Activated gamma-delta T cell treated with Interleukin-2 at 50 U/mL for 16 hours (primary cell): ENCODE results near the gene ITGB1BP1.

Source experiments
- DNase-seq: peaks from one replicate; pipeline ENCODE4 v3.0.0-alpha.2; 2020

ITGB1BP1 gene

GRCh38 chr2:9375857-9376428 lies 47.4 kb downstream of the ITGB1BP1 start:
- no peak for DNase-seq

GRCh38 chr2:9374071-9374730 lies 49.1 kb downstream of the ITGB1BP1 start:
- no peak for DNase-seq

GRCh38 chr2:9373476-9373875 lies 49.9 kb downstream of the ITGB1BP1 start:
- no peak for DNase-seq

- no peak for DNase-seq
These were observed 50.3 kb downstream of the ITGB1BP1 start for GRCh38 chr2:9373047-9373446.

- no peak for DNase-seq
These were observed 52.6 kb downstream of the ITGB1BP1 start for GRCh38 chr2:9370746-9371145.

GRCh38 chr2:9366026-9366425 lies 57.3 kb downstream of the ITGB1BP1 start:
- no peak for DNase-seq

GRCh38 chr2:9365498-9366019 lies 57.8 kb downstream of the ITGB1BP1 start:
- no peak for DNase-seq

- DNase-seq = no peak
These were observed 58.4 kb downstream of the ITGB1BP1 start for GRCh38 chr2:9364791-9365497.

- no peak for DNase-seq
These were observed 59.0 kb downstream of the ITGB1BP1 start for GRCh38 chr2:9364373-9364772.

GRCh38 chr2:9360701-9361100 lies 62.6 kb downstream of the ITGB1BP1 start:
- no peak for DNase-seq

- no peak for DNase-seq
These were observed 63.2 kb downstream of the ITGB1BP1 start for GRCh38 chr2:9360110-9360509.

GRCh38 chr2:9359463-9359862 lies 63.9 kb downstream of the ITGB1BP1 start:
- DNase-seq = no peak

- DNase-seq = no peak
These were observed 64.5 kb downstream of the ITGB1BP1 start for GRCh38 chr2:9358846-9359245.

- DNase-seq = no peak
These were observed 67.1 kb downstream of the ITGB1BP1 start for GRCh38 chr2:9356261-9356660.

GRCh38 chr2:9355716-9356115 lies 67.6 kb downstream of the ITGB1BP1 start:
- DNase-seq = no peak

- no peak for DNase-seq
These were observed 68.1 kb downstream of the ITGB1BP1 start for GRCh38 chr2:9355270-9355669.

- no peak for DNase-seq
These were observed 69.0 kb downstream of the ITGB1BP1 start for GRCh38 chr2:9354318-9354717.
